Nephron progenitor cell (in vitro differentiated cells): ENCODE data around the gene GLTP.
"Not testable (repeated sequence)": the region's sequence is repeated elsewhere in the genome, so short reads cannot be mapped to it uniquely, and the experiment has no call there.

Source experiments
- DNase-seq: peaks from one replicate; pipeline ENCODE4 v3.0.0; 2021
- H3K27ac Mint-ChIP-seq: 2 replicates; pipeline ENCODE4 v1.8.0; 2021; ENCODE audit warnings: mild to moderate bottlenecking, moderate library complexity, mixed read lengths
- H3K27me3 Mint-ChIP-seq: 2 replicates; pipeline ENCODE4 v1.8.0; 2021; ENCODE audit warnings: mild to moderate bottlenecking, low read depth, mixed read lengths; ENCODE audit not compliant: poor library complexity
- H3K36me3 Mint-ChIP-seq: 2 replicates; pipeline ENCODE4 v1.8.0; 2021; ENCODE audit warnings: low read depth, mixed read lengths
- H3K4me1 Mint-ChIP-seq: 2 replicates; pipeline ENCODE4 v1.8.0; 2021; ENCODE audit warnings: mixed read lengths
- H3K4me3 Mint-ChIP-seq: 2 replicates; pipeline ENCODE4 v1.8.0; 2021; ENCODE audit warnings: mild to moderate bottlenecking, moderate library complexity, mixed read lengths
- H3K9me3 Mint-ChIP-seq: 2 replicates; pipeline ENCODE4 v1.8.0; 2021; ENCODE audit warnings: mild to moderate bottlenecking, moderate library complexity, mixed read lengths
- CTCF ChIP-seq: fragments of 200-600 bp; sonication (generic); IDR thresholded peaks from 2 replicates; pipeline ENCODE4 v1.5.0; 2021; ENCODE audit warnings: antibody characterized with exemption

The GLTP gene

GRCh38 chr12:109910254-109910968 is 30.1 kb upstream of the GLTP start:
- peaks cover under 1% of the 10 kb centered on the region for H3K4me1 Mint-ChIP-seq
- TF ChIP-seq CTCF: no peak
- no peak overlapping the region for H3K27ac Mint-ChIP-seq
- no peak for DNase-seq
- no peak overlapping the region for H3K4me3 Mint-ChIP-seq
- H3K9me3 Mint-ChIP-seq: no peaks in the 10 kb centered on the region
- no peaks in the 10 kb centered on the region for H3K27me3 Mint-ChIP-seq
- H3K36me3 Mint-ChIP-seq: peaks cover 70% of the 10 kb centered on the region

DNA sequence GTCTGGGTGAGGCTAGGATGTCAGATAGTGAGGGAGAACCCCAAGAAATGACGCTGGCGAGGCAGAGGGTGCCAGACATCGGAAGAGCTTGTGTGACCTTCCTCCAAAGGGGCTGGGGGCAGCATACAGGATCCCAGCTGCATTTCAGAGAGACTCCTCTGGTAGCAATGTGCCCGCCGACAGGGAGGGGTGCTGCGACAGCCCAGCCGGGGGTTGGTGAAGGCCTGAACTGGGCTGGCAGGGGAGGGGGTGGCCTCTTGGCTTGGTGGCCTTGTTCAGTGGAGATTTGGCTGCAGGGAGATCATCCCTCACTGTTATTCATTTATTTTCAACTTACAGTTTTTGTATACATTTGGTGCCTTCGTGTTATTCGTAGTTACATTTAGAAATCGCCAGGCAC is 25.0 kb upstream of the GLTP start:
- H3K4me3 Mint-ChIP-seq: no peak overlapping the region
- TF ChIP-seq CTCF: no peak
- peaks cover 42% of the 10 kb centered on the region for H3K4me1 Mint-ChIP-seq
- H3K9me3 Mint-ChIP-seq: no peaks in the 10 kb centered on the region
- peak overlapping the region; percentile 80 for H3K27ac Mint-ChIP-seq
- peaks cover 7% of the 10 kb centered on the region for H3K27me3 Mint-ChIP-seq
- DNase-seq: no peak
- peaks cover 56% of the 10 kb centered on the region for H3K36me3 Mint-ChIP-seq

- H3K27ac Mint-ChIP-seq: peak overlapping the region; percentile 92
- peak; percentile 27 for DNase-seq
- no peak for TF ChIP-seq CTCF
These were observed 22.6 kb upstream of the GLTP start for GRCh38 chr12:109902891-109903418.

DNA sequence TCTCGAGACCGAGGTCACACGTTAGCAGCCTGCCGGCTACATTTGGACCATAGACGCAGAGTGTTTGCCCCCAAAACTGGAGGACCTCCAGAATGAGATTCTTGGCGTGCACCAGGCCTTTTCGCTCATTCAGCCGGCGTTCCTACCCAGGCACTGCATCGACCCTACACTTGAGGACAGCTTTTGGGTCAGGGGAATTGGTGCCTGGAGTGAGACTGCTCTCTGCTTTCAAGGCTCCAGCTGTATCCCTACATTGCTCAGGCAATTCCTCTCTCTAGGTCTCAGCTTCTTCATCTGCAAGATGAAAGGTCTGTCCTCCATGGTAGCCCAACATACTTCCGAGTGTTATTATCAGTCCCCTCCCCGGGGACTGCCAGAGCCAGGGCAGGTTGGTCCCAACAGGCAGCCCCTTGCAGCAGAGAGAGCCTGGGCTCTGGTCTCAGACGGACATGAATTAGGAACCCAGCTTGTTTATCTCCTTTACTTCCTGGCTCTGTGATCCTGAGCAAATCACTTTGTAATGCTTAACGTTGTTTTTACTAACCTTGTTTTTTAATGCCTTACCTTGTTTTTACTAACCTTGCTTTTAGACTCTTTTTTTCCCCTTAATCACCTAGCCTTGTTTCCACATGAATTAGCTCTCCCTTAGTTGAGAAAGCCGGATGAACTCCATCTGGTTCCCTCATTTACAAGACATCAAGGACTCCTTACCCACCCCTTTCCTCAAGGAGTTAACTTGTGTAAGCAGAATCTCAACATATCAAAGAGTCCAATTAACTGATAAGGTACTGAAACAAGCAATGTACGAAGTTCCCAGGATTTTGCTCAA is 20.6 kb upstream of the GLTP start:
- Mint-ChIP-seq H3K4me1 (peaks cover 49% of the 10 kb centered on the region), H3K4me3 (peak overlapping the region; percentile 91), H3K27ac (peak overlapping the region; percentile 81), H3K36me3 (peaks cover 25% of the 10 kb centered on the region), H3K27me3 (peaks cover 10% of the 10 kb centered on the region), H3K9me3 (no peaks in the 10 kb centered on the region)
- no peak for TF ChIP-seq CTCF
- peak; percentile 30 for DNase-seq

More at GRCh38 chr12:109902891-109903418, 22.6 kb upstream of the GLTP start:
- H3K4me3 Mint-ChIP-seq: peak overlapping the region; percentile 52
- peaks cover 42% of the 10 kb centered on the region for H3K36me3 Mint-ChIP-seq
- H3K4me1 Mint-ChIP-seq: peaks cover 49% of the 10 kb centered on the region
- H3K9me3 Mint-ChIP-seq: no peaks in the 10 kb centered on the region
- peaks cover 10% of the 10 kb centered on the region for H3K27me3 Mint-ChIP-seq

DNA sequence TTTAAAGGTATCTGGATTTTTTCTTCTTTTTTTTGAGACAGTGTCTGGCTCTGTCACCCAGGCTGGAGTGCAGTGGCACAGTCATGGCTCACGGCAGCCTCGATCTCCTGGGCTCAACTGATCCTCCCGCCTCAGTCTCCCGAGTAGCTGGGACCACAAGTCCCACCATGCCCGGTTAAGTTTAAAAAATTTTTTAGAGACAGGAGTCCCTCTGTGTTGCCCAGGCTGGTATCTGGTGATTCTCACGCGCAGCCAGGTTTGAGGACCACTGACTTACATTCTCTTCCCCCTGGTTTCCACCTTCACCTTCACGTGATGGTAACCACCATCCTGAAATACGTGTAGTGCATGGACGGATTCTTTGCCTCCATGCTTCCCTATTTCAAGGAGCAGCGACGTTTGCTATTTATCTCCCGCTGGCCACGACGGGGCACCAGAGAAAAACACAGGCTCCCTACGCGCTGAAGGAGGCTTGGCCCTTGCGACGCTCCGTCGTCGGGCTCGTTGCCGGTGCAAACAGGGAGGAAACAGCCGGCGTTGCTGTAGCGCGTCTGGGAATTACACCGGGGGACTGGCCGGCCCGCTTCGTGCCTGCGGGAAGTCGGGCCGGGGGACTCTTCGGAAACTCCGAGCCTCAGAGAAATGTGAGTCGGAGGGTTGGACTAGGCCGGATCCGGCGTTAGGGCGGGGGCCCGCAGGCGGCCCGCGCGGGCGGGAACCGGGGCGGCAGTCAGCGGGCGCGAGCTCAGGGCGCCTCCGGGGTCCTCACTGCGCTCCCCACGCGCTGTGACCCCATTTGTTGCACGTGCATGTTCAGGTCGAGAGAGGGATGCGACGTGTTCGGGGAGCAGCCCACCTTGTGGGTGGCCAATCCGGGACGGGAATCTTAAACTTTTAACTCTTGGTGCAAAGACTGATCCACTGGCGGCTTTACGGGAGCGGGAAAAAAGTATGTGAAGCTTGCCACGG is 19.7 kb upstream of the GLTP start, which contains the start of gene TCHP:
Gene TCHP, plus strand, starts transcription at position 492 of the 969 bp plus-strand sequence. CDS start 2,753 bp downstream, outside the sequence.
- Mint-ChIP-seq H3K27me3 (peaks cover 10% of the 10 kb centered on the region), H3K4me1 (peaks cover 48% of the 10 kb centered on the region), H3K27ac (peak within 1 kb of the TSS; percentile 98), H3K9me3 (no peaks in the 10 kb centered on the region), H3K4me3 (peak within 1 kb of the TSS; percentile 91), H3K36me3 (peaks cover 16% of the 10 kb centered on the region)
- peak; percentile 76 for DNase-seq
- no peak for TF ChIP-seq CTCF

GRCh38 chr12:109899345-109899744 is 19.0 kb upstream of the GLTP start:
- H3K36me3 Mint-ChIP-seq, H3K9me3 Mint-ChIP-seq, H3K27me3 Mint-ChIP-seq, DNase-seq: not testable (repeated sequence)
- Mint-ChIP-seq H3K4me3 (peak overlapping the region; percentile 91), H3K4me1 (peaks cover 40% of the 10 kb centered on the region), H3K27ac (peak overlapping the region; percentile 92)
